Measurements from ENCODE around the gene RBFOX2.

- TF ChIP-seq, protein P1, sequence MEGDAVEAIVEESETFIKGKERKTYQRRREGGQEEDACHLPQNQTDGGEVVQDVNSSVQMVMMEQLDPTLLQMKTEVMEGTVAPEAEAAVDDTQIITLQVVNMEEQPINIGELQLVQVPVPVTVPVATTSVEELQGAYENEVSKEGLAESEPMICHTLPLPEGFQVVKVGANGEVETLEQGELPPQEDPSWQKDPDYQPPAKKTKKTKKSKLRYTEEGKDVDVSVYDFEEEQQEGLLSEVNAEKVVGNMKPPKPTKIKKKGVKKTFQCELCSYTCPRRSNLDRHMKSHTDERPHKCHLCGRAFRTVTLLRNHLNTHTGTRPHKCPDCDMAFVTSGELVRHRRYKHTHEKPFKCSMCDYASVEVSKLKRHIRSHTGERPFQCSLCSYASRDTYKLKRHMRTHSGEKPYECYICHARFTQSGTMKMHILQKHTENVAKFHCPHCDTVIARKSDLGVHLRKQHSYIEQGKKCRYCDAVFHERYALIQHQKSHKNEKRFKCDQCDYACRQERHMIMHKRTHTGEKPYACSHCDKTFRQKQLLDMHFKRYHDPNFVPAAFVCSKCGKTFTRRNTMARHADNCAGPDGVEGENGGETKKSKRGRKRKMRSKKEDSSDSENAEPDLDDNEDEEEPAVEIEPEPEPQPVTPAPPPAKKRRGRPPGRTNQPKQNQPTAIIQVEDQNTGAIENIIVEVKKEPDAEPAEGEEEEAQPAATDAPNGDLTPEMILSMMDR (IDR thresholded peaks at IDR 0.05; ENCODE audit: low read length), result no peak
- no peak for TF ChIP-seq EZH2 (IDR thresholded peaks at IDR 0.05; ENCODE audit: borderline replicate concordance, low read length)
These were observed 13.3 kb downstream of the RBFOX2 start for GRCh38 chr22:36015155-36015810.

Measured in OCI-LY1 (cell line).